Cardiac fibroblast (primary cell): ENCODE measurements around the gene TBC1D9.

ENCODE experiments used
- DNase-seq, 2 donors: peaks; one replicate each; pipeline versions ENCODE4 v3.0.0 to v3.0.0-alpha.2; 2010; ENCODE audit warnings: low read depth in 2 of 2
- H3K4me3 ChIP-seq, 2 donors: replicated peaks in 1 of 2; 1 replicate in 1 of 2; 2 replicates in 1 of 2; pipeline ENCODE4 v1.5.1; 2011; ENCODE audit warnings: low read depth in 2 of 2, low read length in 2 of 2, mild to moderate bottlenecking in 2 of 2, moderate library complexity in 1 of 2
- TF ChIP-seq, protein P1 (sequence below): IDR thresholded peaks from one replicate; pipeline ENCODE4 v1.5.1; 2011; ENCODE audit warnings: low read depth, mild to moderate bottlenecking, low read length, inconsistent platforms

The TBC1D9 gene

DNA sequence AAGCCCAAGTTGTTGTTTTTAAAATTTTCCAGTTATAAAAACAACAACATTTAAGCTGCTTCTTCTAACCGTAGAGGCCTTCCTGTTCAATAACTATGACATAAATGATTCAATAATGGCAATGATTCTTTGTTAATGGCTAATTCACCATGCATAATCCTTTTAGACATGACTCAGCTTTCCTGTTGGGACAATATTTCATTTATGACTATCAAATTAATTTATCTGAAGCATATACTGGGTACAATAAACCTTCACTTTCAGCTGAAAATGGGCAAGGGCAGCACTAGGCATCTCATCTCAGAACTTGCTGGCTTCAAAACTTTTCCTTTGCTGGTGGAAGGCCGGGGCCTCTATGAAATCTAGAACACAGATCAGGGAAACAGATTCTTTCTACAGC, 38.9 kb downstream of the TBC1D9 start:
- TF ChIP-seq, protein P1, sequence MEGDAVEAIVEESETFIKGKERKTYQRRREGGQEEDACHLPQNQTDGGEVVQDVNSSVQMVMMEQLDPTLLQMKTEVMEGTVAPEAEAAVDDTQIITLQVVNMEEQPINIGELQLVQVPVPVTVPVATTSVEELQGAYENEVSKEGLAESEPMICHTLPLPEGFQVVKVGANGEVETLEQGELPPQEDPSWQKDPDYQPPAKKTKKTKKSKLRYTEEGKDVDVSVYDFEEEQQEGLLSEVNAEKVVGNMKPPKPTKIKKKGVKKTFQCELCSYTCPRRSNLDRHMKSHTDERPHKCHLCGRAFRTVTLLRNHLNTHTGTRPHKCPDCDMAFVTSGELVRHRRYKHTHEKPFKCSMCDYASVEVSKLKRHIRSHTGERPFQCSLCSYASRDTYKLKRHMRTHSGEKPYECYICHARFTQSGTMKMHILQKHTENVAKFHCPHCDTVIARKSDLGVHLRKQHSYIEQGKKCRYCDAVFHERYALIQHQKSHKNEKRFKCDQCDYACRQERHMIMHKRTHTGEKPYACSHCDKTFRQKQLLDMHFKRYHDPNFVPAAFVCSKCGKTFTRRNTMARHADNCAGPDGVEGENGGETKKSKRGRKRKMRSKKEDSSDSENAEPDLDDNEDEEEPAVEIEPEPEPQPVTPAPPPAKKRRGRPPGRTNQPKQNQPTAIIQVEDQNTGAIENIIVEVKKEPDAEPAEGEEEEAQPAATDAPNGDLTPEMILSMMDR, result no peak
- H3K4me3 ChIP-seq, result no peak overlapping the region
- DNase-seq, result peak in 1 of 2 donors; percentile 25

DNA sequence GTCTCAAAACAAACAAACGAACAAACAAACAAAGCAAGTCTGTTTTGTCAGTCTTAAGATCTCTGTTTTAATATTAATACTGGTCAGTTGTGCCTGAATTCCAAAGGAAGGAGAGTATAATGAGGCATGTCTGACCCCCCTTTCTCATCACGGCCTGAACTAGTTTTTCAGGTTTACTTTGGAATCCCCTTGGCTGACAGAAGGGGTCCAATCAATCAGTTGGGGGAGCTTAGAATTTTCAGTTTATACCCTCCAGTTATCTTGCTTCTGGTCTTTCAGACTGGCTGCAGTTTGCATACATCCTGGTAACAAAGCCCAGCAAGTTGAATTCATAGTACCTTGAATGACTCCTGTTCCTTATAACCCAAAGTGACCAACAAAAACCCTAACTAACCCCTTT, 41.1 kb downstream of the TBC1D9 start:
- H3K4me3 ChIP-seq, result no peak overlapping the region
- TF ChIP-seq, protein P1, result no peak
- DNase-seq, result no peak

DNA sequence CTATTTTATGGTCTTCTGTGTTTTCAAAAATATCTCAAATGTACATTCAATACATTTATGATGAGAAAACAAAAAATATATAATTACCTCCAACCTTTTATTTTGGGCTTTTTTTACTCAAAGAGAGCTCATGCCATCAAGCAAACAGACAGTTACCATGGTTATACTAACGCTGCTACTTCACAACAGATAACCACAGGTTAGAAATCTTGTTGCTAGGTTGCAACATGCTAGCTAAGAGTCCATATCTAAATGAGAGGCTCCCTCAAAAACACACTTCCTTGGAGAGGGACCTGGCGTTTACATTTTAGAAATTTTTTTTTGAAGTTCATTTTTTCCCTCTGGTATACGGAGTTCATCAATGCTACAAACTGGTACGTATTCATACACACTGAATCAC, 44.3 kb downstream of the TBC1D9 start:
- TF ChIP-seq, protein P1, result no peak
- DNase-seq, result peak in 1 of 2 donors; percentile 46
- no peak overlapping the region for H3K4me3 ChIP-seq

DNA sequence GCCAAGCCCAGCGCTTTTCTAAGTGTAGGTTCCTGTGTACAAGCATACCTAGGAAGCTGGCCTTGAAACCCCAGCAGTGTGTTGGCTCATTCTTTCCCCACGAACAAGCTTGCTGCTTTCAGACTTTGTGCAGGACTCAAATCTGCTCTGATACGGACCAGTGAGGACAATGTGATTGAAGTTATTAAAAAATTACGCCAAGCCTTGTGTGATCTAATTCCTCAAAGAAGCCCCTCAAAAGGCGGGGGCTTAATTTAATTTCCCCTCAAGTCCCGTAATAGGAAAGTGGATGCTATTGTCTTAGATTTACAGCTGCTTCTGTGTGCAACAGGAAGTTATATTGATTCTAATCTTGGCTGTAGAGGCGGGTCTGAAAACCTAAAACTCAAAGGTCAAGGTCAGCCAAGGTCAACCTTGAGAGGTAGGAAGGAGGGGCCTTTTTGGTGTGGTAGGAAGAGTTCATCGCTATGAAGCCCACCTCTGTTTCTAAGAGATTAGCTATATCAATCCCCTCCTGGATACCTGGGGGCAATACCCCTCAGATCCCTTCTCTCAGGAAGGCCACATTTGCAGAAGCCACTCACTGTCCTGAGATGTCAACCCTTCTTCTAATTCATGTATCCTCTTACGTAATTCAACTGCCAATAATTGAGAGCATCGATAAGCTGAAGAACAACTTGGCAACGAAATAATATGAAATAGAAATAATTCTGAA, 45.1 kb downstream of the TBC1D9 start:
- DNase-seq, result no peak
- H3K4me3 ChIP-seq, result no peak overlapping the region
- TF ChIP-seq, protein P1, result no peak

DNA sequence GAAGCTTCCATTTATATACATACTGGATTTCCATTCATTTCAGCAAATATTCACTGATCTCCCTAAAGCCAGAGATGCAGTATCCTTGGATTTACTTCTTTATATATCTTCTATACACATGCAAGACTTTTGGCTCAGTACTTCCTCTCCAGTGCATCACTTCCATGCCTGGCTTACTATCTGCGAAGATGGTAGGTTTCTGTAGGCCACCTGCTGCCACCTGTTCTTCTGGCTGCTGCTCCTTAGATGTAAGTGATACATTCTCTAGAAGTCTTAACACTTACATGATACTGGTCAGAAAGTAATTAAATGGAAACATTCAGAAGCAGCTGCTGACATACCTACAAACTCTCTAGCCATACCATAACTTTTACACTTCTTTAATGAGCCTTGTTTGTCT, 48.9 kb downstream of the TBC1D9 start:
- H3K4me3 ChIP-seq, result no peak overlapping the region
- TF ChIP-seq, protein P1, result no peak
- DNase-seq, result no peak

DNA sequence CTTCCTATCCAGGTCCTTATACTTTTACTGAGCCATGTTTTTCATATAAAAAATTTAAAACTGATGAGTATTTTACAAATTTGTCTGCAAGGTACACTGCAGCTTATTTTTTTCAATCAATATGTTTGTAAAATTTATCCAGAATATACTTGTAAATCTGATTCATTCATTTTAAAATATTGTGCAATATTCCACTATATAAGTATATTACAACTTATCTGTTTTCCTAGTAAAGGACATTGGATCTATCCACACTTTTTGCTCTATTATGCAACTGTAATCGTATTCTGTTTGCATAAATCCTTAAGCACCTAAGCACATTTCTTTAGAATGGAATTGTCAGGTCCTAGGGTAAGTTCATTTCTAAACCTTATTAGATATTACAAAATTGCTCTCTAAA, 49.5 kb downstream of the TBC1D9 start:
- no peak for DNase-seq
- H3K4me3 ChIP-seq, result no peak overlapping the region
- TF ChIP-seq, protein P1, result no peak

DNA sequence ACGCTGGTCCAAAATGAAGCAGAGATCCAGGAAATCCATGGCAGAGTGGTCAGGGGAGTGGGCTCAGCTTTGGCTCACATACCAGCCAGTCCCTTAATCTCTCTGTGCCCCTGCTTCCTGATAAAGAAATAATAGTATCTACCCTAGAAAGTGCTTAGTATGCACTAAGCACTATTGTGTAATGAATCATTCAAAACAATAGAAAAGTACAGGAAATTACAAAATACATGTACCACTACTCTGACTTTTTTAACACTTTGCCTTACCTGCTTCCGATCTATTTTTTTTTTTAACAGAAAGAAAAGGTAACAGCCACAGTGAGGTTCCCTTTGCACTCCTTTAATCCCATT, 49.9 kb downstream of the TBC1D9 start:
- H3K4me3 ChIP-seq, result no peak overlapping the region
- DNase-seq, result no peak
- TF ChIP-seq, protein P1, result no peak
